Pancreas (tissue), 10 donors: Measurements from ENCODE around the gene WDR70. TPM values are rescaled to one million over a fixed set of nuclear protein-coding genes. Genes with fewer than 3 reads are reported as not detected.
"Not testable (repeated sequence)": the region's sequence is repeated elsewhere in the genome, so short reads cannot be mapped to it uniquely, and the experiment has no call there.

ENCODE experiments used
- ATAC-seq, 4 donors: fragments of 200-7000 bp; cut with Tn5 transposase; one replicate each; pipeline versions ENCODE4 v1.8.0 to v1.9.1; 2020; ENCODE audit warnings: mild to moderate bottlenecking in 4 of 4, moderate library complexity in 4 of 4
- DNase-seq, 6 donors: peaks; one replicate each; pipeline ENCODE4 v3.0.0-alpha.2; 2020
- FAIRE-seq: peaks from 2 replicates; lab custom pipeline; 2012; peaks lifted over from hg19 to GRCh38; lab: Jason Lieb, UNC
- H3K27ac ChIP-seq, 4 donors: fragments of 200-600 bp; sonication (generic); 1 replicate in 3 of 4; 2 replicates in 1 of 4; pipeline versions ENCODE4 v1.5.0 to v1.8.0; 2020
- H3K27me3 ChIP-seq, 4 donors: fragments of 200-600 bp; one replicate each; pipeline ENCODE4 v1.8.0; 2021
- H3K36me3 ChIP-seq, 3 donors: fragments of 200-600 bp; sonication (generic) in 1 of 3; one replicate each; pipeline versions ENCODE4 v1.5.0 to v1.8.0; 2020 to 2021
- H3K4me1 ChIP-seq, 3 donors: fragments of 200-600 bp; one replicate each; pipeline ENCODE4 v1.8.0; 2021
- H3K4me3 ChIP-seq, 4 donors: fragments of 200-600 bp; sonication (generic) in 2 of 4; one replicate each; pipeline versions ENCODE4 v1.5.0 to v1.8.0; 2020 to 2021
- H3K9me3 ChIP-seq, 4 donors: fragments of 200-600 bp; one replicate each; pipeline ENCODE4 v1.8.0; 2021
- CTCF ChIP-seq, 4 donors: fragments of 200-600 bp; sonication (generic) in 3 of 4; IDR thresholded peaks; one replicate each; pipeline versions ENCODE4 v1.5.0 to v1.8.0; 2021; ENCODE audit warnings: antibody characterized with exemption in 4 of 4
- WGBS, 2 donors: extraction: QIAGEN DNeasy Blood & Tissue Kit; methylation state at CpG; one replicate each; pipeline ENCODE4 v1.1.7; 2013; 5-methylcytosine and 5-hydroxymethylcytosine counted together
- intact Hi-C, 3 donors: fragments of 100-400 bp; cut with DNase I; formaldehyde crosslinking; loops; one replicate each; pipeline versions ENCODE4 v1.11.1 to v1.14.2; 2022
- polyA plus RNA-seq, 2 donors: library from polyadenylated mRNA; stranded (reverse); fragments of 200-250 nt; gene quantifications; one replicate each; pipeline ENCODE4 v1.2.3, GENCODE V29; 2013
- total RNA-seq, 6 donors: library from RNA; stranded (reverse); fragmentation: NEBNext Ultra II Directional in 4 of 6; extraction: Animal tissue kit (Norgen Biotek cat#: 25700) in 4 of 6; gene quantifications; one replicate each; pipeline versions ENCODE4 v1.2.1 to v1.2.4, GENCODE V29; 2021 to 2023
- donor health status: healthy with polysubstance abuse.
- donor health status: DM: no; HTN: no; CAD: no; lungs with moderate emphysema.
- donor health status: DM: no; HTN: no; CAD: no.
- donor health status: control.
- donor health status: control.
- donor health status: Bipolar disorder and iron deficiency.
- donor health status: DM: yes; HTN: yes; CAD: no.
- donor health status: DM: no; HTN: no; CAD: no.
- donor health status: DM: no; HTN: no; CAD: no.
- donor health status: DM: yes; HTN: yes; CAD: no.

The WDR70 gene
- total and polyA plus RNA-seq, 8 donors = 10.7 to 24.3 (median 15.6) TPM

GRCh38 chr5:37575541-37576489 lies 196.7 kb downstream of the WDR70 start:
- no peaks in the 10 kb centered on the region for H3K9me3 ChIP-seq
- FAIRE-seq = no peak
- no peak overlapping the region for H3K4me3 ChIP-seq
- peak; percentile 67 to 88 (median 79) for ATAC-seq
- 85% methylated on average over 7 to 8 of the region's 8 CpGs for WGBS, 2 donors
- DNase-seq = no peak
- TF ChIP-seq CTCF (IDR thresholded peaks at IDR 0.05) = no peak
- no peaks in the 10 kb centered on the region for H3K4me1 ChIP-seq
- intact Hi-C loops = no loop called here
- H3K27me3 ChIP-seq = no peaks in the 10 kb centered on the region
- H3K27ac ChIP-seq = no peak overlapping the region
- no peaks in the 10 kb centered on the region for H3K36me3 ChIP-seq

- FAIRE-seq = no peak
- intact Hi-C loops = no loop called here
- H3K27ac ChIP-seq = no peak overlapping the region
- ATAC-seq = no peak
- H3K4me1 ChIP-seq = no peaks in the 10 kb centered on the region
- no peaks in the 10 kb centered on the region for H3K36me3 ChIP-seq
- no peaks in the 10 kb centered on the region for H3K27me3 ChIP-seq
- TF ChIP-seq CTCF (IDR thresholded peaks at IDR 0.05) = no peak
- no peak overlapping the region for H3K4me3 ChIP-seq
- no peaks in the 10 kb centered on the region for H3K9me3 ChIP-seq
- 85 to 96% methylated on average over 3 of the region's 3 CpGs for WGBS, 2 donors
- no peak for DNase-seq
Measured at GRCh38 chr5:37576552-37576951, 197.4 kb downstream of the WDR70 start.

GRCh38 chr5:37578176-37578575 lies 199.1 kb downstream of the WDR70 start:
- Histone ChIP-seq H3K36me3 (no peaks in the 10 kb centered on the region), H3K4me3 (no peak overlapping the region), H3K27ac (no peak overlapping the region), H3K27me3 (no peaks in the 10 kb centered on the region), H3K4me1 (no peaks in the 10 kb centered on the region), H3K9me3 (no peaks in the 10 kb centered on the region)
- no peak for FAIRE-seq
- intact Hi-C loops = no loop called here
- no peak for DNase-seq
- no peak for ATAC-seq
- no peak for TF ChIP-seq CTCF (IDR thresholded peaks at IDR 0.05)
- 92 to 94% methylated on average over 3 of the region's 3 CpGs for WGBS, 2 donors

- no peaks in the 10 kb centered on the region for H3K9me3 ChIP-seq
- no peaks in the 10 kb centered on the region for H3K36me3 ChIP-seq
- intact Hi-C loops = no loop called here
- H3K4me1 ChIP-seq = no peaks in the 10 kb centered on the region
- 79 to 86% methylated on average over 2 of the region's 2 CpGs for WGBS, 2 donors
- no peak overlapping the region for H3K4me3 ChIP-seq
- ATAC-seq = no peak
- TF ChIP-seq CTCF (IDR thresholded peaks at IDR 0.05) = no peak
- H3K27me3 ChIP-seq = no peaks in the 10 kb centered on the region
- DNase-seq = no peak
- H3K27ac ChIP-seq = no peak overlapping the region
- no peak for FAIRE-seq
Measured at GRCh38 chr5:37580106-37580505, 201.0 kb downstream of the WDR70 start.

GRCh38 chr5:37582202-37582601 lies 203.1 kb downstream of the WDR70 start:
- H3K9me3 ChIP-seq = no peaks in the 10 kb centered on the region
- H3K4me3 ChIP-seq = no peak overlapping the region
- TF ChIP-seq CTCF (IDR thresholded peaks at IDR 0.05) = no peak
- DNase-seq = no peak
- H3K27me3 ChIP-seq = no peaks in the 10 kb centered on the region
- intact Hi-C loops = no loop called here
- no peak overlapping the region for H3K27ac ChIP-seq
- FAIRE-seq = no peak
- 91 to 93% methylated on average over 2 of the region's 2 CpGs for WGBS, 2 donors
- H3K36me3 ChIP-seq = no peaks in the 10 kb centered on the region
- H3K4me1 ChIP-seq = no peaks in the 10 kb centered on the region
- no peak for ATAC-seq

GRCh38 chr5:37593292-37593691 lies 214.2 kb downstream of the WDR70 start:
- ATAC-seq, H3K4me1 ChIP-seq, H3K27me3 ChIP-seq, H3K27ac ChIP-seq, FAIRE-seq, H3K9me3 ChIP-seq, intact Hi-C loops, H3K36me3 ChIP-seq, DNase-seq, H3K4me3 ChIP-seq: not testable (repeated sequence)
- 91 to 93% methylated on average over 3 of the region's 3 CpGs for WGBS, 2 donors

GRCh38 chr5:37594864-37595263 lies 215.7 kb downstream of the WDR70 start:
- H3K36me3 ChIP-seq, H3K27ac ChIP-seq, ATAC-seq, H3K27me3 ChIP-seq, H3K9me3 ChIP-seq, DNase-seq, intact Hi-C loops, FAIRE-seq, H3K4me1 ChIP-seq, H3K4me3 ChIP-seq: not testable (repeated sequence)
- 47 to 55% methylated on average over 2 of the region's 2 CpGs for WGBS, 2 donors
